Superior temporal gyrus (tissue), 1 donor: ENCODE measurements around the gene CMTM7.
"Not testable (repeated sequence)": the region's sequence is repeated elsewhere in the genome, so short reads cannot be mapped to it uniquely, and the experiment has no call there.

Source experiments
- DNase-seq: peaks from one replicate; pipeline ENCODE4 v3.0.0-alpha.2; 2016; ENCODE audit errors: extremely low spot score

The CMTM7 gene

DNA sequence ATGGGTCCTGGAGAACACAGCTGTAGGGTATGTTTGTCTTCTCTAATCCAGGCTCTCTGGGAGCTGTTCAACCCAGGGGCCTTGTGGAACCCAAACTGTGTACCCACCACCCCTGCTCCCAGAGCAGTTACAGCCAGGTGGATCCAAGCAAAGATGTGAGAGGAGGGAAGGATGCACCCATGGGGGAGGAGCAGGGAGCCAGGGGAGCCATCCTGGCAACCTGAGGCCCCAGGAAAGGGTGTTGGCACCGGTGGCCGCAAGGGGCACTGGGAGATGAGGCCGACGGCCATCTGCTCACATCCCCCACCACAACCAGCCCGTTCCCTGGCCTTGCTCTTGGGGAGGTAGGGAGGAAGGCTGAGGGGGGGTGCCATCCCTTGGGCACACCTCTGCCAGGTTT is 67.8 kb downstream of the CMTM7 start:
- no peak for DNase-seq

DNA sequence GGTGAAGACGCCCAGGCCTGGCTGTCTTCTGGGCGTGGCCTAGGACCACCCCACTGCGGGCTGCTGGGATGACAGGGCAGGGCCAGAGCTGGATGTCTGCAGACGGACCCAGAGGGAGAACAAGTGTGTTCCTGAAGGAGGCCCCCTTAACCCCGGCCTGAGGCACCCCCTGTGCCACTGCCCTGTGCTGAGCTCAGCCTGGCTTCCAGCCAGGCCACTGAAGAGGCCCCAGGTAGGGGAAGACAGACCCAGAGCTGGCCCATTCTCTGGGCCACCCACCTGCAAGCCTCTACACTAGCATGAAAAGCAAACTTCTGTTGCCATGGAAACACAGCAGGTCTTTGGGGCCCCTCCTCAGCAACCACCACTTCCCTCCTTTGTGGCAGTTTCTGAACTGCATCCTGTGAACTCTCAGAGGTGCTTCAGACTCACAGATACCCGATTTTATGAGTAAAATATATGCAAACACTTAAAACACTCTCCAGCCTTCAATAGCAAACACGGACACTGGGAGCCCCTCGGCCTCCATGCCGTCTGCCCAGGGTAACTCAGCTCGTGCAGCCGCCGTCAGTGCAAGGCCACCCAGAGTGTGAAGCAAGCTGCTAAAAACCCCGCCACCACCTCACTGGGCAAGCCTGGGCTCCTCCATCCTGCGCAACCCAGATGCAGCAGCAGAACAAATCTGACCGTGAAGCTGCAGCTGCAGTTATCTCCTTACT is 68.5 kb downstream of the CMTM7 start:
- no peak for DNase-seq

DNA sequence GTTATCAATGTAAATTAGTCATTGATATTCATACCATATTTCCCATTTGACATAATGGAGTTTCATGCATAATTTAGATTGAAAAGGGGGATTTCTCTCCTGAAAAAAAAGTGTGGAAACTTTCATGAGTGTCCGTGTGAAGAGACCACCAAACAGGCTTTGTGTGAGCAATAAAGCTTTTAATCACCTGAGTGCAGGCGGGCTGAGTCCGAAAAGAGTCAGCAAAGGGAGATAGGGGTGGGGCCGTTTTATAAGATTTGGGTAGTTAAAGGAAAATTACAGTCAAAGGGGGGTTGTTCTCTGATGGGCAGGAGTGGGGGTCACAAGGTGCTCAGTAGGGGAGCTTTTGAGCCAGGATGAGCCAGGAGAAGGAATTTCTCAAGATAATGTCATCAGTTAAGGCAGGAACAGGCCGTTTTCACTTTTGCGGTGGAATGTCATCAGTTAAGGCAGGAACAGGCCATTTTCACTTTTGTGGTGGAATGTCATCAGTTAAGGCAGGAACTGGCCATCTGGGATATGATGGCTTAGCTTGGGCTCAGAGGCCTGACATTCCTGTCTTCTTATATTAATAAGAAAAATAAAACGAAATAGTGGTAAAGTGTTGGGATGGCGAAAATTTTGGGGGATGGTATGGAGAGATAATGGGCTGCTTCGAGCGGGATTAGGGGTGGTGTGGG is 69.3 kb downstream of the CMTM7 start:
- DNase-seq = not testable (repeated sequence)

DNA sequence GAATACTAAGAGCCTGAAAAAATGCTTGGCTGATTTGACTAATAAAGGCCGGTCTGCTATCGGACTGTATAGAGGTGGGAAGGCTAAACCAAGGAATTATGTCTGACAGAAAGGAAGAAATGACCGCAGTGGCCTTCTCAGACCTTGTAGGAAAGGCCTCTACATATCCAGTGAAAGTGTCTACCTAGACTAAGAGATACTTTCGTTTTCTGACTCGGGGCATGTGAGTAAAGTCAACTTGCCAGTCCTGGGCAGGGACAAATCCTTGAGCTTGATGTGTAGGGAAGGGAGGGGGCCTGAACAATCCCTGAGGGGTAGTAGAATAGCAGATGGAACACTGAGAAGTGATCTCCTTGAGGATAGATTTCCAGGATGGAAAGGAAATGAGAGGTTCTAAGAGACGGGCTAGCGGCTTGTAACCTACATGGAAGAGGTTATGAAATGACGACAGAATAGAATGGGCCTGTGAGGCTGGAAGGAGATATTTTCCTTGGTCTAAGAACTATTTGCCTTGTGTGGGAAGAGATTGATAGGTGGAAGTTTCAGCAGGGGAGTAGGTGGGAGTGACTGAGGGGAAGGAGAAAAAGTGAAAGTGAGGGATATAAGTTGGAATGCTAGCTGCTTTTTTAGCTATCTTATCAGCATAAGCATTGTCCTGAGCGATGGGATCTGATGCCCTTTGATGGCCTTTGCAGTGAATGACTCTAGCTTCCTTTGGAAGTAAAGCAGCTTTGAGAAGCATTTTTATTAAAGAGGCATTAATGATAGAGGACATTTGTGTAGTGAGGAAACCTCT is 70.7 kb downstream of the CMTM7 start:
- DNase-seq = not testable (repeated sequence)

DNA sequence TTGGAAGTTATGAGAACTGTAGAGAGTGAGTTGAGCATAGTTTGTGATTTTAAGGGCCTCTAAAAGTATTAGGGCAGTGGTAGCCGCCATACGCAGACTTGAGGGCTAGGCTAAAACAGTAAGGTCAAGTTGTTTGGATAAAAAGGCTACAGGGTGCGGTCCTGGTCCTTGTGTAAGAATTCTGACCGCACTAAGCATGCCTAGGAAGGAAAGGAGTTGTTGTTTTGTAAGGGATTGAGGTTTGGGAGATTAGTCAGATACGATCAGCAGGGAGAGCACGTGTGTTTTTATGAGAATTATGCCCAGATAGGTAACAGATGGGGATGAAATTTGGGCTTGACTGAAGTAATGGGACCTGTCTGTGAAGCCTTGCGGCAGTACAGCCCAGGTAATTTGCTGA is 71.8 kb downstream of the CMTM7 start:
- not testable (repeated sequence) for DNase-seq

DNA sequence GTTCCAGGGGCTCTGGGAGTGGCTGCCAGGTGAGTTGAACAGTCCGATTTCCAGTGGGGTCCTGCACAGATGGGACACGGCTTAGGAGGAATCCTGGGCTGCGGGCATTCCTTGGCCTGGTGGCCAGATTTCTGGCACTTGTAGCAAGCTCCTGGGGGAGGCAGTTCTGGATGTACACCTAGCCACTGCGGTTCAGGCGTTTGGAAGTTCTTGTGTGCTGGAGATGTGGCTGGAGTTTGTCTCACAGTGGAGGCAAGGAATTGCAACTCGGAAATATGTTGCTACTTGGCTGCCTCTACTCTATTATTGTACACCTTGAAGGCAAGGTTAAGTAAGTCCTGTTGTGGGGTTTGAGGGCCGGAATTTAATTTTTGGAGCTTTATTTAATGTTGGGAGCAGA is 73.1 kb downstream of the CMTM7 start:
- DNase-seq = not testable (repeated sequence)

DNA sequence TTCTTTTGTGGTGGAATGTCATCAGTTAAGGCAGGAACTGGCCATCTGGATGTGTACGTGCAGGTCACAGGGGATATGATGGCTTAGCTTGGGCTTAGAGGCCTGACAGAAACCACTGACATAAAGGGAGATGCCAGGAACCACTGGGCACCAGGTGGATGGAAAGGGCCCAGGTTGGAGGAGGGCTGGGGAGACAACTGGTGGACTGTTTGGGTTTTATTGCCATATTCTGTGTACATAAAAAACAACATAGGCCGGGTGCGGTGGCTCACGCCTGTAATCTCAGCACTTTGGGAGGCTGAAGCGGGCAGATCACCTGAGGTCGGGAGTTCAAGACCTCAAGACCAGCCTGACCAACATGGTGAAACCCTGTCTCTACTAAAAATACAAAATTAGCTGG is 75.2 kb downstream of the CMTM7 start:
- not testable (repeated sequence) for DNase-seq

DNA sequence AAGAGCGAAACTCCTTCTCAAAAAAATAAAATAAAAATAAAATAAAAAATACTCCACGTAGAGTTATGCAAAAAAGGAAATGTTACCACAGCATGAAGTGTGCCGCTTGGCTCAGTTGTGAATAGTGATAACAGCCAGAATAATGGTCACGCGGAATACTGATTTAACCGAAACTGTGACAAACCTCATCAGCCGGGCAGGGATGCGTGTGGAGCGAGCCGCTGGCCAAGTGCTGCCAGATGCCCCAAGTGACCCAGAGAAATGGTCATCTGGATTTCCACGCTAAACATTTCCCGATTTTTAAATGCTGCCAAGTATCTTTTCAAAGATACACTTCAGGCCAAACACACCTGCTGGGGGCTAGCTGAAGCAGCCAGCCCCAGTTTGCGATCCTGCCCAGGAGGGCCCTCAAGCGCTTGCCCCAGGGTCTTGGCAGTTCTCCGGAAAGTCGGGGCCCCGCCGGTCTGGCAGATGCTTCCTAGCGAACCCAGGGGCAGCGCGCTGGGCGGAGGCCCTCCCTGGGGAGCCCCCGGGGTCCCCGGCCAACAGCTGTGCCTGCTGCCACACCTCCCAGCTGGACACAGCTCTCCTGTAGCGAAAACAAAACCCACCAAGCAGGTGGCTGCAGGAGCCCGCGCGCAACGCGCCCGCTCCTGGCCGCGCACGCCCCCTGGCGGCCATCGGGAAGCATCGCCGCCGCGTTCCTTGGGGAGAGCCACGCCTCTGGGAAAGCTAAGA is 75.8 kb downstream of the CMTM7 start:
- peak; percentile 83 for DNase-seq

DNA sequence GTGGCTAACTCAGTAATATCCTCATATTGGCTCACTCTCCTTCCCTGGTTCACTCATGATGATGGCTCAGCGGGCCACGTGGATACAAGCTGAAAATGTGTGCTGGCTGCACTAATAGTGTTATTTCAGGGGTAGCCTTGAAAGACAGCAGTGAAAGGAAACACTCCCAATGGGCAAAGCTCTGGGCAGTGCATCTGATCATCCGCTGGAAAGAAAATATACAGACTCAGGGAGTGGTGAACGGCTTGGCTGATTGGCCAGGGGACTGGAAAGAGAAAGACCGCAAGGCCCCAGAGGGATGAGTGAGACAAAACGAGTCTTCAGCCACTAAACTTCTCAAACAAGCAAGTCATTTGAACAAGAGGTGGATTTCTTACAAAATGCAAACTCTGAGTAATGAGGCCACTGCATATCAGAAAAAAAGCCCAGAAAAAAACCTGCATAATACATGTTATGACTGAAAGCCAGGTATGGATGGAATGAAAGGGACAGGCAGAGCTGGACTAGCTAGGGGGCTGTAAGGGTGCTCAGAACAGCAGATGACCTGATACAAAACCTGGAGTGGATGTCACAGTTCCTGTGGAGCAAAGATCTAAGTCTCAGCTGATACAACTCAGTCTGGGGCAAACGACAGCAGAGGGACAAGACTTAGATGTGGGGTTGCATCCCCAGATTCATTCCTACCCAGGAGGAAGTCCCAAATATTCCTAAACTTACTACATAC is 77.7 kb downstream of the CMTM7 start:
- DNase-seq = no peak

DNA sequence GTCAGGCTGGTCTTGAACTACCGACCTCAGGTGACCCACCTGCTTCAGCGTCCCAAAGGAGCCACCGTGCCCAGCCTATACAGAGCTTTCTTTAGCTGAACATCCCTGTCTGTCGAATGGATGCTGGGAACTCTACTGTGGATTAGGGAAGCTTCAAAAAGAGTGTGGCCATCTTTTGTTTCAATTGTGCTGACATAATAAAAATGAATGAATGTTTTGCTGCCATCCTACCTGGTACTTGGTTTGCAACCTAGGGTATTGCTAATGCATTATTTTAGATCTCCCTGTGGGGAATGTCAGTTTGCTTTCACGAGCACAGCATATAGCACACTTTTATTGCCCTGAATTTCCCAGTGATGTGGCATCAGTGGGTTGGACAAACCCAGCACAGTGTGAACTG is 78.7 kb downstream of the CMTM7 start:
- DNase-seq = no peak

GRCh38 chr3:32471246-32471645 is 79.6 kb downstream of the CMTM7 start:
- DNase-seq = no peak

DNA sequence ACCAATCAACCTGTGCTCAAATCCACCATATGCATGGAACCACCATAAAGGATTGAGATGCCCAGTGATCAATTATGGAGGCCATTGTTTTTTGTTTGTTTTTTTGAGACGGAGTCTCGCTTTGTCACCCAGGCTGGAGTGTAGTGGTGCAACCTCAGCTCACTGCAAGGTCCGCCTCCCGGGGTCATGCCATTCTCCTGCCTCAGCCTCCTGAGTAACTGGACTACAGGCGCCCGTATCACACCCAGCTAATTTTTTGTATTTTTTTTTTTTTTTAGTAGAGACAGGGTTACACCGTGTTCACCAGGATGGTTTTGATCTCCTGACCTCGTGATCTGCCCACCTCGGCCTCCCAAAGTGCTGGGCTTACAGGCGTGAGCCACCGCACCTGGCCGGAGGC is 80.5 kb downstream of the CMTM7 start:
- DNase-seq = not testable (repeated sequence)

- no peak for DNase-seq
These were observed 82.5 kb downstream of the CMTM7 start for GRCh38 chr3:32474201-32474600.

DNA sequence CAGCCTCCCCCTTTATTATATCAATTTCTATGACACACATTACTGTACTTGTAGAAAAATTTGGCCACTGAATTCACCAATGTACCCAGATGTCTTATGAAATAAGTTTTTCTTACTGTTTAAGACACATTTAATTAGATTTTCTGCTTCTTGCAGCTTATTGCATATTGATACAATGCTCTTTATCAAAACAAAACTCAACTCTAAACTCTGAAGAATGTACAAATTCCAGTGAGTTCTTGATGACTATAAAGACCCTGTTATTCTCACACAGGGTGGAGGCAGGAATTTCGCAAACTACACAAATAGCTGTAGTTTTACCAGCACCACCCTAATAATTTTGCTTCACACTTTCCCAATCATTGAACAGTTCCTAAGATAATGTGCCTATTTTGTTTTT is 89.0 kb downstream of the CMTM7 start:
- no peak for DNase-seq

GRCh38 chr3:32481791-32482631 is 90.4 kb downstream of the CMTM7 start:
- DNase-seq = no peak

- no peak for DNase-seq
These were observed 91.0 kb downstream of the CMTM7 start for GRCh38 chr3:32482693-32483092.

DNA sequence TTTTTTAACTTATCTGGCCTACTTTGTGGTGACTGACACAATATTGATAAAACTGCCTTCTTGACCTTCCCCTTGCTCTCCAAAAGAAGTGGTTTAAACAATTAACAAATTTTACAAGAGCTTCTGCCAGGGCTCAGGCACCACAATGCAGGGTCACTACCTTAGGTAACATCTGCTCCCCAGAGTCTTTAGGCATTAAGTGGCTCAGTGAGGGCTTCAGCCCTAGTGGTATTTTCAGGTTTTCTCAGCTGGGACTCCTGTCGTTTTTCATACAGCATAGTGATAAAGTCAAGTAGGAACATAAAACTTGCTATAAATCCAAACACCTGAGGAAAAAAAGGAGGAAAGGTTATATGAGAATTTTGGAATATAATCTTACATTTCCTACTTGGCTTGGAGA is 92.1 kb downstream of the CMTM7 start:
- DNase-seq = no peak

- DNase-seq = no peak
These were observed 92.8 kb downstream of the CMTM7 start for GRCh38 chr3:32484436-32484835.

GRCh38 chr3:32487781-32488473 is 96.3 kb downstream of the CMTM7 start:
- DNase-seq = no peak
